Suprapubic skin (tissue), 4 donors: ENCODE data around the gene UTY. TPM values are rescaled to one million over a fixed set of nuclear protein-coding genes. Genes with fewer than 3 reads are reported as not detected.

Source experiments
- DNase-seq, 2 donors: peaks; one replicate each; pipeline ENCODE4 v3.0.0-alpha.2; 2019; ENCODE audit warnings: low spot score in 2 of 2
- H3K27ac ChIP-seq: fragments of 200-600 bp; sonication (generic); one replicate; pipeline ENCODE4 v1.5.1; 2019
- H3K27me3 ChIP-seq: fragments of 200-600 bp; sonication (generic); one replicate; pipeline ENCODE4 v1.5.1; 2019
- H3K36me3 ChIP-seq: fragments of 200-600 bp; sonication (generic); one replicate; pipeline ENCODE4 v1.5.1; 2019
- H3K4me1 ChIP-seq: fragments of 200-600 bp; sonication (generic); one replicate; pipeline ENCODE4 v1.5.1; 2019
- H3K4me3 ChIP-seq: fragments of 200-600 bp; sonication (generic); one replicate; pipeline ENCODE4 v1.5.1; 2019; ENCODE audit warnings: mild to moderate bottlenecking
- H3K9me3 ChIP-seq: fragments of 200-600 bp; sonication (generic); one replicate; pipeline ENCODE4 v1.5.1; 2019
- EP300 ChIP-seq: sonication (generic); formaldehyde crosslinking; IDR thresholded peaks from one replicate; pipeline ENCODE4 v1.6.1; 2017; ENCODE audit warnings: antibody characterized with exemption
- POLR2A ChIP-seq, 2 donors: fragments of 450-650 bp; IDR thresholded peaks; one replicate each; pipeline ENCODE4 v1.6.1; 2017; ENCODE audit warnings: antibody characterized with exemption in 2 of 2, mild to moderate bottlenecking in 2 of 2, moderate library complexity in 2 of 2
- POLR2AphosphoS5 ChIP-seq, 3 donors: sonication (generic); formaldehyde crosslinking; IDR thresholded peaks; one replicate each; pipeline ENCODE4 v1.6.1; 2017; ENCODE audit warnings: antibody characterized with exemption in 3 of 3
- WGBS: methylation state at CpG from one replicate; pipeline ENCODE4 v1.1.5; 2018; 5-methylcytosine and 5-hydroxymethylcytosine counted together
- total RNA-seq, 4 donors: library from RNA; depleted of rRNA; stranded (reverse); fragments of >200 nt; gene quantifications; one replicate each; pipeline ENCODE4 v1.1.0, GENCODE V29; 2016
- TF ChIP-seq, protein P1 (sequence below), 2 donors: fragments of 200-600 bp in 1 of 2; fragments of 450-650 bp in 1 of 2; sonication (generic) in 1 of 2; IDR thresholded peaks; one replicate each; pipeline ENCODE4 v1.5.1; 2016 to 2019; ENCODE audit warnings: antibody characterized with exemption in 2 of 2, mild to moderate bottlenecking in 1 of 2, moderate library complexity in 1 of 2

Gene UTY
- total RNA-seq, 4 donors from 2014 or later: 0.11 to 40.0 (median 17.5) TPM

- no CpG with 5 or more reads among the region's 6 CpGs for WGBS
- H3K9me3 ChIP-seq: no peaks in the 10 kb centered on the region
- peaks cover 5% of the 10 kb centered on the region for H3K4me1 ChIP-seq
- TF ChIP-seq EP300 (no peak), POLR2A (IDR thresholded peaks at IDR 0.05) (no peak), POLR2AphosphoS5 (IDR thresholded peaks at IDR 0.05) (no peak)
- TF ChIP-seq, protein P1, sequence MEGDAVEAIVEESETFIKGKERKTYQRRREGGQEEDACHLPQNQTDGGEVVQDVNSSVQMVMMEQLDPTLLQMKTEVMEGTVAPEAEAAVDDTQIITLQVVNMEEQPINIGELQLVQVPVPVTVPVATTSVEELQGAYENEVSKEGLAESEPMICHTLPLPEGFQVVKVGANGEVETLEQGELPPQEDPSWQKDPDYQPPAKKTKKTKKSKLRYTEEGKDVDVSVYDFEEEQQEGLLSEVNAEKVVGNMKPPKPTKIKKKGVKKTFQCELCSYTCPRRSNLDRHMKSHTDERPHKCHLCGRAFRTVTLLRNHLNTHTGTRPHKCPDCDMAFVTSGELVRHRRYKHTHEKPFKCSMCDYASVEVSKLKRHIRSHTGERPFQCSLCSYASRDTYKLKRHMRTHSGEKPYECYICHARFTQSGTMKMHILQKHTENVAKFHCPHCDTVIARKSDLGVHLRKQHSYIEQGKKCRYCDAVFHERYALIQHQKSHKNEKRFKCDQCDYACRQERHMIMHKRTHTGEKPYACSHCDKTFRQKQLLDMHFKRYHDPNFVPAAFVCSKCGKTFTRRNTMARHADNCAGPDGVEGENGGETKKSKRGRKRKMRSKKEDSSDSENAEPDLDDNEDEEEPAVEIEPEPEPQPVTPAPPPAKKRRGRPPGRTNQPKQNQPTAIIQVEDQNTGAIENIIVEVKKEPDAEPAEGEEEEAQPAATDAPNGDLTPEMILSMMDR (IDR thresholded peaks at IDR 0.05): no peak
- DNase-seq: no peak
- no peaks in the 10 kb centered on the region for H3K36me3 ChIP-seq
- no peaks in the 10 kb centered on the region for H3K27me3 ChIP-seq
- no peak overlapping the region for H3K27ac ChIP-seq
- H3K4me3 ChIP-seq: no peak overlapping the region
These were observed 62.8 kb downstream of the UTY start for GRCh38 chrY:13416869-13417661.

DNA sequence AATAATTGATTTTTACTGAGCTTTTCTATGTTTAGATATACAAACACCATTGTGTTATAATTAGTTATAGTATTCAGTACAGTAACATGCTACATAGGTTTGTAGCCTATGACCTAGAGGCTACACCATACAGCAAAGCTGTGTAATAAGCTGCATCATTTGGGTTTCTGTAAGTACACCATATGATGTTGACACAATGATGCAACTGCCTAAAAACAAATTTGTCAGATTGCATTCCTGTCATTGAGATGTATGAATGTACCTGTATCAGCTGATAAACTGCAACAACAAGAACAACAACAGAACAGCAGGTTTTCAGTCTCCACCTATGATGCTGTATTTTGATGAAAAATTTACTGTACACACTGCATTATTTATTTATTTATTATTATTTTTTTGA, 64.3 kb downstream of the UTY start:
- H3K4me3 ChIP-seq: no peak overlapping the region
- H3K27ac ChIP-seq: no peak overlapping the region
- H3K27me3 ChIP-seq: no peaks in the 10 kb centered on the region
- H3K4me1 ChIP-seq: peaks cover 5% of the 10 kb centered on the region
- DNase-seq: no peak
- TF ChIP-seq POLR2AphosphoS5 (IDR thresholded peaks at IDR 0.05) (no peak), EP300 (no peak), POLR2A (IDR thresholded peaks at IDR 0.05) (no peak)
- TF ChIP-seq, protein P1 (IDR thresholded peaks at IDR 0.05): no peak
- H3K36me3 ChIP-seq: peaks cover 1% of the 10 kb centered on the region
- no peaks in the 10 kb centered on the region for H3K9me3 ChIP-seq

GRCh38 chrY:13398876-13399275, 81.0 kb downstream of the UTY start:
- WGBS: no CpG with 5 or more reads among the region's 2 CpGs

DNA sequence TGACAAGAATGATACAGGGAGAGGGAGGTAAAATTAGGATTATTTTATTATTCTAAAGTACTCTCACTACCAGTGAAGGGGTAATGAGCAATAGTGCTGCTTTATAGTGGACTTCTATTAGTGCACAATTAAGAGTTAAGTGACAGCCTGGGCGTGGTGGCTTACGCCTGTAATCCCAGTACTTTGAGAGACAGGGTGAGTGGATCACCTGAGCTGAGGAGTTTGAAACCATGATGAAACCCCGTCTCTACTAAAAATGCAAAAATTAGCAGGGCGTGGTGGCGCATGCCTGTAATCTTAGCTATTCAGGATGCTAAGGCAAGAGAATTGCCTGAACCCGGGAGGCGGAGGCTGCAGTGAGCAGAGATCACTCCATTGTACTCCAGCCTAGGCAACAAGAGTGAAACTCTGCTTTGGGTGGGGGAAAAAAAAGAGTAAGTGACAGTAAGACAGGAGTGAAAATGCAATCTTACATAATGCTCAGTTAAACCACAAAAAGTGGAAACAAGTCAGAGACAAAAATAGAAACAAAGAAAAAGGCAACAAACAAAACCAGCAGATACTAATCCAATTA, 98.6 kb downstream of the UTY start:
- WGBS: no CpG with 5 or more reads among the region's 7 CpGs
- no peaks in the 10 kb centered on the region for H3K4me1 ChIP-seq
- DNase-seq: no peak
- H3K27me3 ChIP-seq: no peaks in the 10 kb centered on the region
- no peak overlapping the region for H3K27ac ChIP-seq
- TF ChIP-seq EP300: no peak
- TF ChIP-seq POLR2A (IDR thresholded peaks at IDR 0.05): no peak
- TF ChIP-seq, protein P1 (IDR thresholded peaks at IDR 0.05): no peak
- TF ChIP-seq POLR2AphosphoS5 (IDR thresholded peaks at IDR 0.05): no peak
- no peaks in the 10 kb centered on the region for H3K36me3 ChIP-seq
- no peak overlapping the region for H3K4me3 ChIP-seq
- no peaks in the 10 kb centered on the region for H3K9me3 ChIP-seq

More at GRCh38 chrY:13398876-13399275, 81.0 kb downstream of the UTY start:
- DNase-seq: no peak
- H3K9me3 ChIP-seq: no peaks in the 10 kb centered on the region
- no peaks in the 10 kb centered on the region for H3K4me1 ChIP-seq
- H3K36me3 ChIP-seq: peaks cover 3% of the 10 kb centered on the region
- no peak overlapping the region for H3K27ac ChIP-seq
- no peaks in the 10 kb centered on the region for H3K27me3 ChIP-seq
- TF ChIP-seq POLR2AphosphoS5 (IDR thresholded peaks at IDR 0.05) (no peak), EP300 (no peak), POLR2A (IDR thresholded peaks at IDR 0.05) (no peak)
- TF ChIP-seq, protein P1 (IDR thresholded peaks at IDR 0.05): no peak
- no peak overlapping the region for H3K4me3 ChIP-seq
